HG02678 (cell line): ENCODE results near the gene XIRP2.
A peak's percentile ranks its signal among the peaks of the same experiment; 100 is the strongest.

ENCODE experiments used
- ATAC-seq: cut with Tn5 transposase; IDR thresholded peaks from one replicate; pipeline ENCODE4 v1.9.1; 2021; ENCODE audit warnings: mild to moderate bottlenecking, moderate library complexity; ENCODE audit not compliant: unreplicated experiment

Gene XIRP2

GRCh38 chr2:167271932-167272331 is 383.7 kb downstream of the XIRP2 start:
- no peak for ATAC-seq

- no peak for ATAC-seq
Measured at GRCh38 chr2:167275046-167275445, 386.8 kb downstream of the XIRP2 start.

GRCh38 chr2:167279810-167280209 is 391.5 kb downstream of the XIRP2 start:
- no peak for ATAC-seq

DNA sequence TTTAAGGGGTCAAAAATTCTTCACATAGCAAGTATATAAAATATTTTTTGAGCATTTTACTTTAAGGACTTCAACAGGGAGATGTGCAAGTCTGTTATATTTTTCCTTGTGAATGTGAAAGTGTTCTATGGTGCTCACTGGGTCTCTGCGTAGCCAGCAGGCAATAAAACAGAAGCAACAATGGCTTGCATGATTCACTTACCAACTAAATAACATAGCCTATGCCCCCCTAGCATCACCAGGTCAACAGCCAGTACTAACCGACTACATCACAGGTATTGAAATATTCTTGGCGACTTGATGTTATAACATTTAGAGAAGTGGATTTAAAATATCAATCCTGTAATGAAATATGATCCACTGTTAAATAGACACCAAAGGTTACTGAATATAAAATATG is 398.9 kb downstream of the XIRP2 start:
- ATAC-seq, result no peak

GRCh38 chr2:167289651-167290410 is 401.6 kb downstream of the XIRP2 start:
- no peak for ATAC-seq

DNA sequence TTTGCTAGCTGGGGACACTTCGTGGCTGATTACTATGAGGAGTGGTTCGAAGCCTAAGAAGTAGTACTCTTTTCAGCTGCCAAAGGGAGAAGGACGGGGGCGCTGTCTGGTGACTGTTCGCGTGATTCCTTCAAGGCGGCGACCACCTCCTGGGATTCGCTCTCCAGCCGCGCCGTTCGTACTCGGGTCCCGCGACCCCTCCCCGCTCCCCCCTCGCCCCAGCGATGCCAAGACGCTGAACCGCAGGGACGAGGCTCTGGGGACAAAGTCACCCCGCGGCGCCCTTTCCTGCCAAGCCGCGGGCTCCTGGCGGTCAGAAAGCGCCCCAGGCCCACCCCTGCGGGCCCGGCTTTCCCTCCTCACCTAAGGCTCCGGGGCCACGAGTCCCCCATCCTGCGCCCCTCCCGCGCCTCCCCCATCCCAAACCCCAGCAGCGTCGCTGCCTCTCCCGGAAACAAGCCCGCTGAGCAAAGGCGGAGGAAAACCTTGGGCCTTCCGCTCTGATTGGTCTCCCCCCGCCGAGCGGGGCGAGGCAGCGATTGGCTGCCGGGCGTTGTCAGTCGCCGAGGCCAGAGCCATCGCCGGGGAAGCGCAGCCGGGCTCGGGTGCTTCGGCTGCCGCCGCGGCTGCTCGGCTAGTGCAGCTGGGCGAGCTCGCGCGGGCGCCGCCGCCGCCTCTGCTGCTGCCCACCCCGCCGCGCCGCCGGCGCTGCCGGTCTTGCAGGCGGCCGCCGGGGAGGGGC is 404.3 kb downstream of the XIRP2 start, which contains the start of gene B3GALT1:
Gene B3GALT1, plus strand, starts transcription at position 572 of the 742 bp plus-strand sequence.
- ATAC-seq, result peak; percentile 99

- peak; percentile 13 for ATAC-seq
Measured at GRCh38 chr2:167293172-167293781, 405.0 kb downstream of the XIRP2 start.

GRCh38 chr2:167293943-167294775 is 405.9 kb downstream of the XIRP2 start:
- ATAC-seq, result no peak

DNA sequence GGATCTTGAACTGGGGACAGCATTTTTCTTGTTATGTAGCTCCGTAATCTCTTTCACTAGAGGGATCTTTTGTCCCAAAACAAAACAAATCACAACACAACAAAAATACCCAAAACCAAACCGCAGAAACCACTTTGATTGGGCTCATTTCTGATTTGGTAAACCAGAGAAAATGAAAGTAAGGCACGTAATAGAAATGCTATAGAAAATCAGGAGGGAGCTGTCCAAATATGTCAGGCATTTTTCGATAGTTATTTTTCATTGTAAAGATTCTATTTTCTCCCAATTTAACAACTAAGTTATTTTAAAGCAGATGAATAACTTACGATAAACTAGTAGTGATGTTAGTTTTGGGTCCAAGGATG is 406.5 kb downstream of the XIRP2 start:
- ATAC-seq, result no peak

DNA sequence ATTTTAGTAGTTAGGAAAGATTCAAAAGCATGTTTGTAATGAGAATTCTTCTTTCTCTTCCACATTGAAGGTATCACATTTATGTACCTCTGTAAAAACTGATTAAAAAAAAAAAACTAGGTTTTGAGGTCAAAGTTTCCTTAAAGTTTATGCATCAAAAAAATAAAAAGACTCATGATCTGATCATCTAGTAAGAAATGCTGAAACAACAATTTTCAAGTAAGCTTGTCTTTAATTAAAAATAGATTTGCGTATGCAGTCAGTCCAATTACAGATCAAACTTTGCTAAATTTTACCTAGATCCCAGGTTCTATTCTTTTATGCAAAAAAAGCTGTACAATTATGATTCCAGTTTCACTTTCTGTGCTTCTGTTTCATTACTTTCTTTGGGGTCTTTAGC is 409.0 kb downstream of the XIRP2 start:
- ATAC-seq, result no peak

- no peak for ATAC-seq
Measured at GRCh38 chr2:167298017-167298416, 409.7 kb downstream of the XIRP2 start.
